ENCODE results near the gene ALLC. TPM values are rescaled to one million over a fixed set of nuclear protein-coding genes. Genes with fewer than 3 reads are reported as not detected.

ALLC gene
- total and polyA plus RNA-seq, 2 donors (not counting 1 experiment from before 2014, with no cell fraction given) = not detected

GRCh38 chr2:3706892-3707291 is 48.9 kb downstream of the ALLC start:
- no peak for DNase-seq
- no peak for TF ChIP-seq CTCF (IDR thresholded peaks at IDR 0.05)
- no peak for TF ChIP-seq EZH2 (IDR thresholded peaks at IDR 0.05; ENCODE audit: borderline replicate concordance, insufficient read depth, low read depth, low read length, poor library complexity, severe bottlenecking)
- no peak overlapping the region for H3K9ac ChIP-seq (ENCODE audit: low read length)
- no CpG with 5 or more reads among the region's 5 CpGs for WGBS (ENCODE audit: insufficient coverage)
- H3K9me3 ChIP-seq (ENCODE audit: control extremely low read depth in 1 of 3, control insufficient read depth in 2 of 3, insufficient read depth in 1 of 3, low read length in 2 of 3) = peaks cover 0 to 9% (median 0%) of the 10 kb centered on the region in 3 donors
- H3K36me3 ChIP-seq (replicated peaks in 1 of 2; ENCODE audit: control extremely low read depth in 1 of 2, control insufficient read depth in 1 of 2, extremely low read depth in 1 of 2, insufficient read depth in 2 of 2, low read length in 1 of 2) = no peaks in the 10 kb centered on the region
- POLR2A ChIA-PET = no interaction called here
- H3K27me3 ChIP-seq (replicated peaks in 1 of 4; ENCODE audit: control extremely low read depth in 1 of 4, control insufficient read depth in 3 of 4, insufficient read depth in 4 of 4, low read length in 3 of 4) = peaks cover 0 to 12% (median under 1%) of the 10 kb centered on the region in 4 experiments
- no peak for ATAC-seq (ENCODE audit: low read depth)
- H4K20me1 ChIP-seq (ENCODE audit: control insufficient read depth, insufficient read depth, low read length, poor library complexity, severe bottlenecking) = no peaks in the 10 kb centered on the region
- CTCF ChIA-PET = no interaction called here
- H3K27ac ChIP-seq (ENCODE audit: low read length in 2 of 2) = no peak overlapping the region
- Mint-ChIP-seq H3K27ac (no peak overlapping the region), H3K27me3 (peaks cover 17% of the 10 kb centered on the region), H3K9me3 (ENCODE audit: insufficient read depth) (peaks cover 2% of the 10 kb centered on the region), H3K4me1 (no peaks in the 10 kb centered on the region), H3K4me3 (no peak overlapping the region)
- no peak overlapping the region for H3K4me2 ChIP-seq (replicated peaks; ENCODE audit: low read depth, low read length, poor library complexity, severe bottlenecking)
- no peaks in the 10 kb centered on the region for H3K4me1 ChIP-seq (ENCODE audit: control insufficient read depth in 2 of 2, insufficient read depth in 2 of 2, low read length in 2 of 2)
- no peak overlapping the region for H3K4me3 ChIP-seq (ENCODE audit: control extremely low read depth in 1 of 5, extremely low read depth in 1 of 5, insufficient read depth in 1 of 5, low read depth in 2 of 5, low read length in 4 of 5)
- H2AFZ ChIP-seq (ENCODE audit: insufficient read depth, low read depth, low read length, poor library complexity, severe bottlenecking) = no peak overlapping the region
- intact Hi-C loops (cut with micrococcal nuclease) = no loop called here
- no peaks in the 10 kb centered on the region for H3K79me2 ChIP-seq (ENCODE audit: control insufficient read depth, insufficient read depth, low read length)

GRCh38 chr2:3708576-3708975 is 50.6 kb downstream of the ALLC start:
- H3K4me2 ChIP-seq (replicated peaks; ENCODE audit: low read depth, low read length, poor library complexity, severe bottlenecking) = no peak overlapping the region
- H3K4me1 Mint-ChIP-seq = no peaks in the 10 kb centered on the region
- no peak overlapping the region for H3K27ac Mint-ChIP-seq
- H3K27me3 ChIP-seq (replicated peaks in 1 of 4; ENCODE audit: control extremely low read depth in 1 of 4, control insufficient read depth in 3 of 4, insufficient read depth in 4 of 4, low read length in 3 of 4) = no peaks in the 10 kb centered on the region
- no peaks in the 10 kb centered on the region for H3K79me2 ChIP-seq (ENCODE audit: control insufficient read depth, insufficient read depth, low read length)
- no peaks in the 10 kb centered on the region for H3K36me3 ChIP-seq (replicated peaks in 1 of 2; ENCODE audit: control extremely low read depth in 1 of 2, control insufficient read depth in 1 of 2, extremely low read depth in 1 of 2, insufficient read depth in 2 of 2, low read length in 1 of 2)
- 100% methylated on average over 3 of the region's 4 CpGs for WGBS (ENCODE audit: insufficient coverage)
- H3K4me1 ChIP-seq (ENCODE audit: control insufficient read depth in 2 of 2, insufficient read depth in 2 of 2, low read length in 2 of 2) = no peaks in the 10 kb centered on the region
- peaks cover 9% of the 10 kb centered on the region for H3K27me3 Mint-ChIP-seq
- no peak for DNase-seq
- no peak overlapping the region for H2AFZ ChIP-seq (ENCODE audit: insufficient read depth, low read depth, low read length, poor library complexity, severe bottlenecking)
- H3K9me3 Mint-ChIP-seq (ENCODE audit: insufficient read depth) = peaks cover 2% of the 10 kb centered on the region
- CTCF ChIA-PET = no interaction called here
- peaks cover 0 to 3% (median 0%) of the 10 kb centered on the region in 3 donors for H3K9me3 ChIP-seq (ENCODE audit: control extremely low read depth in 1 of 3, control insufficient read depth in 2 of 3, insufficient read depth in 1 of 3, low read length in 2 of 3)
- no peak overlapping the region for H3K9ac ChIP-seq (ENCODE audit: low read length)
- no peak overlapping the region for H3K27ac ChIP-seq (ENCODE audit: low read length in 2 of 2)
- no peak overlapping the region for H3K4me3 Mint-ChIP-seq
- no peak for TF ChIP-seq CTCF (IDR thresholded peaks at IDR 0.05)
- TF ChIP-seq EZH2 (IDR thresholded peaks at IDR 0.05; ENCODE audit: borderline replicate concordance, insufficient read depth, low read depth, low read length, poor library complexity, severe bottlenecking) = no peak
- intact Hi-C loops (cut with micrococcal nuclease) = no loop called here
- H4K20me1 ChIP-seq (ENCODE audit: control insufficient read depth, insufficient read depth, low read length, poor library complexity, severe bottlenecking) = no peaks in the 10 kb centered on the region
- POLR2A ChIA-PET = no interaction called here
- H3K4me3 ChIP-seq (ENCODE audit: control extremely low read depth in 1 of 5, extremely low read depth in 1 of 5, insufficient read depth in 1 of 5, low read depth in 2 of 5, low read length in 4 of 5) = no peak overlapping the region
- no peak for ATAC-seq (ENCODE audit: low read depth)
